ENCODE data around the gene ALDH16A1. TPM values are rescaled to one million over a fixed set of nuclear protein-coding genes. Genes with fewer than 3 reads are reported as not detected.

Gene ALDH16A1
- total RNA-seq, 1 experiment from 2014 or later, result 51.7 TPM

GRCh38 chr19:49497789-49498103, 44.7 kb downstream of the ALDH16A1 start:
- peak overlapping the region in 2 of 3 experiments; percentile 90 to 99; a peak in 2 of 7 replicates for H3K27ac Mint-ChIP-seq
- no peak overlapping the region for H2BK120ac ChIP-seq (ENCODE audit: low read depth, low read length, poor library complexity, severe bottlenecking)
- peak overlapping the region; percentile 94 for H3K4me3 Mint-ChIP-seq
- H4K5ac ChIP-seq (ENCODE audit: insufficient read length, low read depth, low read length), result no peak overlapping the region
- no peak overlapping the region for H3K23ac ChIP-seq (ENCODE audit: insufficient read length, low read depth, low read length)
- TF ChIP-seq CTCF (conservative IDR thresholded peaks at IDR 0.05), result no peak
- H2BK15ac ChIP-seq (ENCODE audit: low read depth, low read length), result no peak overlapping the region
- no peak overlapping the region for H2AFZ ChIP-seq (ENCODE audit: low read length)
- H3K9me3 Mint-ChIP-seq, result peaks cover 0 to 3% of the 10 kb centered on the region in 2 experiments; a peak in 1 of 5 replicates
- no peaks in the 10 kb centered on the region; the same call in none of the 2 replicates for H3K4me1 ChIP-seq (ENCODE audit: insufficient read depth, low read length)
- no peak overlapping the region for H3K56ac ChIP-seq (ENCODE audit: insufficient read length, low read depth, low read length)
- H3K4me1 Mint-ChIP-seq, result peaks cover 22 to 39% of the 10 kb centered on the region in 2 experiments
- peaks cover 38 to 45% (median 39%) of the 10 kb centered on the region in 3 experiments for H3K36me3 Mint-ChIP-seq (ENCODE audit: insufficient read depth in 1 of 3, low read depth in 3 of 3)
- peaks cover 10% of the 10 kb centered on the region for H3K79me1 ChIP-seq (ENCODE audit: insufficient read depth, low read depth, low read length, poor library complexity, severe bottlenecking)
- no peak overlapping the region for H3K18ac ChIP-seq (ENCODE audit: insufficient read length, low read depth, low read length)
- H3K23me2 ChIP-seq (ENCODE audit: insufficient read length, low read depth, low read length, poor library complexity, severe bottlenecking), result peaks cover 6% of the 10 kb centered on the region
- H4K20me1 ChIP-seq (ENCODE audit: control insufficient read depth, insufficient read depth, insufficient read length), result no peaks in the 10 kb centered on the region
- H3K4me2 ChIP-seq (ENCODE audit: insufficient read depth, insufficient read length, low read length), result peak overlapping the region; percentile 88
- H3K27me3 Mint-ChIP-seq (ENCODE audit: low read depth), result no peaks in the 10 kb centered on the region
- no peaks in the 10 kb centered on the region for H3K27me3 ChIP-seq (ENCODE audit: insufficient read depth, low read length)
- no peak overlapping the region for H2BK20ac ChIP-seq (ENCODE audit: low read depth, low read length, poor library complexity, severe bottlenecking)
- no peak overlapping the region for H4K8ac ChIP-seq (replicated peaks; ENCODE audit: insufficient read length, low read depth, low read length)
- H2AK5ac ChIP-seq (ENCODE audit: insufficient read length, low read length), result no peak overlapping the region
- H3K27ac ChIP-seq (ENCODE audit: insufficient read length, low read depth, low read length), result no peak overlapping the region
- H2BK12ac ChIP-seq (ENCODE audit: insufficient read length, low read depth, low read length), result no peak overlapping the region
- no peak overlapping the region for H3K4ac ChIP-seq (ENCODE audit: low read depth, low read length)
- H3K9me3 ChIP-seq (ENCODE audit: control insufficient read depth, low read depth, low read length), result no peaks in the 10 kb centered on the region
- no peak overlapping the region for H3T11ph ChIP-seq (ENCODE audit: low read length)
- no peak for DNase-seq
- WGBS (ENCODE audit: extremely low coverage, insufficient read length, low lambda C conversion rate), result no CpG with 5 or more reads among the region's 12 CpGs
- H3K9ac ChIP-seq (ENCODE audit: extremely low read depth, insufficient read length, low read length), result no peak overlapping the region
- H3K79me2 ChIP-seq (ENCODE audit: insufficient read depth, low read length), result peaks cover 4% of the 10 kb centered on the region; the same call in 1 of the 2 replicates
- H3K14ac ChIP-seq (ENCODE audit: insufficient read depth, low read length), result no peak overlapping the region
- H4K91ac ChIP-seq (ENCODE audit: insufficient read length, low read depth, low read length), result no peak overlapping the region
- no peak overlapping the region for H2BK5ac ChIP-seq (ENCODE audit: insufficient read length, low read length)

Data from H9 (cell line).